Cardiac muscle cell (in vitro differentiated cells and primary cell): ENCODE results near the gene MCC. TPM values are rescaled to one million over a fixed set of nuclear protein-coding genes. Genes with fewer than 3 reads are reported as not detected.

ENCODE experiments used
- DNase-seq, 2 donors: peaks; one replicate each; pipeline versions ENCODE4 v3.0.0 to v3.0.0-alpha.2; 2010 to 2017; ENCODE audit warnings: low read depth in 1 of 2, low spot score in 1 of 2
- H3K27ac ChIP-seq: fragments of 200-600 bp; sonication (generic); 2 replicates; pipeline ENCODE4 v1.5.1; 2016
- H3K27me3 ChIP-seq: fragments of 200-600 bp; sonication (generic); 2 replicates; pipeline ENCODE4 v1.6.0; 2016; ENCODE audit warnings: control low read depth
- H3K36me3 ChIP-seq: fragments of 200-600 bp; sonication (generic); 2 replicates; pipeline ENCODE4 v1.5.1; 2016; ENCODE audit warnings: control low read depth
- H3K4me1 ChIP-seq: fragments of 200-600 bp; sonication (generic); 2 replicates; pipeline ENCODE4 v1.8.1; 2017; ENCODE audit warnings: low read depth, mild to moderate bottlenecking, mixed run types
- H3K4me3 ChIP-seq: fragments of 200-600 bp; sonication (generic); 2 replicates; pipeline ENCODE4 v1.5.1; 2016; ENCODE audit warnings: mild to moderate bottlenecking
- H3K9me3 ChIP-seq: fragments of 200-600 bp; sonication (generic); 2 replicates; pipeline ENCODE4 v1.5.1; 2017; ENCODE audit warnings: low read depth, mild to moderate bottlenecking, control low read depth
- polyA plus RNA-seq: library from polyadenylated mRNA; unstranded; fragments of >200 nt; fragmentation: Nextera tagmentation; extraction: Ambion mirVana; gene quantifications from 2 replicates; pipeline ENCODE4 v1.2.1, GENCODE V29; 2016
- total RNA-seq: library from RNA; depleted of rRNA; stranded (reverse); fragments of >200 nt; gene quantifications from 2 replicates; pipeline ENCODE4 v1.2.3, GENCODE V29; 2016
- TF ChIP-seq, protein P1 (sequence below): IDR thresholded peaks from 2 replicates; pipeline ENCODE4 v1.5.1; 2012; ENCODE audit warnings: low read depth, mild to moderate bottlenecking, low read length

MCC gene
- total and polyA plus RNA-seq, 2 experiments from 2014 or later = 37.8 to 137 TPM

DNA sequence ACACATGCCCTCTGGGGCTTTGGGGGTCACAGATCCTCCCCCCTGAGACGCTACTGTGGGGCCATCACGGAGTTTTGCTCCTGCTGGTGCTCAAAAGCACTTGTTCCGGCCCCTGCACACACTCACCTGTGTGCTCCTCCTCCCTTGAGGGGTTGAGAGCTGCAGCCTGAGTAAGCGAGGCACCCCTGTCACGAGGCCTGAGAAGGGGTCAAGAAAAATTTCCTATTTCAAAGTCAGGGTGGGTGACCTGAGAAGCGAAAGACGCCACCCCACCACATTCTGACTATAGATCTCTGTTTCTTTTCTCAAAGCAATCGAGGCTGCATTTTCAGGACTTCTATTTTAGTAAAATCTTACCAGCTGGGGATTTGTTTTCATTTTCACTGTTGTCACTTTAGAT lies 373.2 kb downstream of the MCC start:
- Histone ChIP-seq H3K4me1 (peaks cover 41% of the 10 kb centered on the region), H3K36me3 (no peaks in the 10 kb centered on the region), H3K27ac (no peak overlapping the region), H3K9me3 (no peaks in the 10 kb centered on the region), H3K27me3 (no peaks in the 10 kb centered on the region), H3K4me3 (no peak overlapping the region)
- DNase-seq = no peak
- TF ChIP-seq, protein P1, sequence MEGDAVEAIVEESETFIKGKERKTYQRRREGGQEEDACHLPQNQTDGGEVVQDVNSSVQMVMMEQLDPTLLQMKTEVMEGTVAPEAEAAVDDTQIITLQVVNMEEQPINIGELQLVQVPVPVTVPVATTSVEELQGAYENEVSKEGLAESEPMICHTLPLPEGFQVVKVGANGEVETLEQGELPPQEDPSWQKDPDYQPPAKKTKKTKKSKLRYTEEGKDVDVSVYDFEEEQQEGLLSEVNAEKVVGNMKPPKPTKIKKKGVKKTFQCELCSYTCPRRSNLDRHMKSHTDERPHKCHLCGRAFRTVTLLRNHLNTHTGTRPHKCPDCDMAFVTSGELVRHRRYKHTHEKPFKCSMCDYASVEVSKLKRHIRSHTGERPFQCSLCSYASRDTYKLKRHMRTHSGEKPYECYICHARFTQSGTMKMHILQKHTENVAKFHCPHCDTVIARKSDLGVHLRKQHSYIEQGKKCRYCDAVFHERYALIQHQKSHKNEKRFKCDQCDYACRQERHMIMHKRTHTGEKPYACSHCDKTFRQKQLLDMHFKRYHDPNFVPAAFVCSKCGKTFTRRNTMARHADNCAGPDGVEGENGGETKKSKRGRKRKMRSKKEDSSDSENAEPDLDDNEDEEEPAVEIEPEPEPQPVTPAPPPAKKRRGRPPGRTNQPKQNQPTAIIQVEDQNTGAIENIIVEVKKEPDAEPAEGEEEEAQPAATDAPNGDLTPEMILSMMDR = no peak

DNA sequence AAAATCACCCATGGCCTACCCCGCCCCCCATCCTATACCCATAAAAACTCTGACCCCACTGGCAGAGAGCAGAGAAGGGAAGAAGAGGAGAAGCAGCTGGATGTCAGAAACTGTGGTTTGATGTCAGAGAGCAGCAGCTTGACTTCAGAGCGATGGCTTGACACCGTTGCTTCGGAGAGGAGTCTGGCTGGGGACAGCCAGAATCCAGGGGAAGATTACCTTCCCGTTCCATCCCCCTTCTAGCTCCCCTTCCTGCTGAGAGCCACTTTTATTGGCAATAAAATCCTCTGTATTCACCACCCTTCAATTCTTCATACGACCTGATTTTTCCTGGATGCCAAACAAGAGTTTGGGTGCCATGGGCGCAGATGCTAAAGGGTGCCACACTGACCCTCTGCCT lies 373.7 kb downstream of the MCC start:
- DNase-seq = no peak
- H3K4me3 ChIP-seq = no peak overlapping the region
- no peaks in the 10 kb centered on the region for H3K36me3 ChIP-seq
- H3K27me3 ChIP-seq = no peaks in the 10 kb centered on the region
- H3K9me3 ChIP-seq = no peaks in the 10 kb centered on the region
- H3K4me1 ChIP-seq = peaks cover 41% of the 10 kb centered on the region
- no peak overlapping the region for H3K27ac ChIP-seq
- TF ChIP-seq, protein P1 = no peak

DNA sequence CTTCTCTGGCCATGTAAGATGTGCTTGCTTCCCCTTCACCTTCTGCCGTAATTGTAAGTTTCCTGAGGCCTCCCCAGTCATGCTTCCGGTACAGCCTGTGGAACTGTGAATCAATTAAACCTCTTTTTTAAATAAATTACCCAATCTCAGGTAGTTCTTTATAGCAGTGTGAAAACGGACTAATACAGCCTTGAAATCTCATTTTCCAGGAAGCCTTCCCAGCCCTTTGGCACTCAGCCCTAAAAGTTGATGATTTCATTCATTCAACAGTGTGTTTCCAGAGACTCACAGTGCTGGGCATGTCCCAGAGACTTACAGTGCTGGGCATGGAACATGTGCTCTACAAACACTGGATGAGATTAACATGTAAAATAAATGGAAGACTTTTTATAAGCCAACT lies 375.8 kb downstream of the MCC start:
- Histone ChIP-seq H3K4me1 (peaks cover 34% of the 10 kb centered on the region), H3K4me3 (no peak overlapping the region), H3K9me3 (no peaks in the 10 kb centered on the region), H3K36me3 (no peaks in the 10 kb centered on the region), H3K27ac (no peak overlapping the region), H3K27me3 (no peaks in the 10 kb centered on the region)
- peak in 1 of 2 donors; percentile 73 for DNase-seq
- TF ChIP-seq, protein P1 = no peak

DNA sequence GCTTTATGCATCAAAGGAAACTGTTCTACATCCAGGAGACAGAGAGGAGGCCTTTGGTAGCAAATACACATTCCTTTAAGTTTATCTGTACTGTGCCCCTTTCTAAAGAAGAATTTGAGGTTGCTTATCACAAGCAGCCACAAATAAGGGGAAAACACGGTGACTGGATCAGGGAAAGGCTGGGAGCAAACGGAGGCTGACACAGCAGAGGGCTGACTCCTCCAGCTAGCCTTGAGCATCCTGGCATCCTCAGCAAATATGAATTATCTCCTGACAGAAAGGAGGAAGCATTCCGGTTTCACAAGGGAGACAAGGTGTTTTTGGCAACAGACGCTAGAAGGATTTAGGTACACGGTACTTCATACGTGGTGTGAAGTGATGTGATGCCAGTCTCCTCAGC lies 378.1 kb downstream of the MCC start:
- Histone ChIP-seq H3K9me3 (no peaks in the 10 kb centered on the region), H3K4me1 (peaks cover 19% of the 10 kb centered on the region), H3K4me3 (no peak overlapping the region), H3K36me3 (no peaks in the 10 kb centered on the region), H3K27me3 (no peaks in the 10 kb centered on the region), H3K27ac (no peak overlapping the region)
- TF ChIP-seq, protein P1 = no peak
- DNase-seq = peak in 1 of 2 donors; percentile 42

DNA sequence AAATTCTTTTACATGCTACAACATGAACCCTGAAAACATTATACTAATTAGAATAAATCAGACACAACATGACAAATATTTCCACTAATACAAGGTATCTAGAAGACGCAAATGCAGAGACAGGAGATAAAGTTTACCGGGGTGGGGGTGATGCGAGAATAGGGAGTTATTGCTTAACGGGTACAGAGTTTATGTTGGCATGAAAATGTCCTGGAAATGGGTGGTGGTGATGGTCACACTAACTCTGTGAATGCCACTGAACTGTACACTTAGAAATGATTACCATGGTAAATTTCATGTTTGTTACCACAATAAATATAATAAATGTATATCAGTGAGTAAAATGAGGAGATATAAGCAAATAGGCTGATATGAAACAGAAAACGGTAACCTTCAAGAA lies 378.9 kb downstream of the MCC start:
- H3K27me3 ChIP-seq = no peaks in the 10 kb centered on the region
- H3K9me3 ChIP-seq = no peaks in the 10 kb centered on the region
- H3K4me3 ChIP-seq = no peak overlapping the region
- no peak for DNase-seq
- TF ChIP-seq, protein P1 = no peak
- no peaks in the 10 kb centered on the region for H3K36me3 ChIP-seq
- peaks cover 19% of the 10 kb centered on the region for H3K4me1 ChIP-seq
- H3K27ac ChIP-seq = no peak overlapping the region

DNA sequence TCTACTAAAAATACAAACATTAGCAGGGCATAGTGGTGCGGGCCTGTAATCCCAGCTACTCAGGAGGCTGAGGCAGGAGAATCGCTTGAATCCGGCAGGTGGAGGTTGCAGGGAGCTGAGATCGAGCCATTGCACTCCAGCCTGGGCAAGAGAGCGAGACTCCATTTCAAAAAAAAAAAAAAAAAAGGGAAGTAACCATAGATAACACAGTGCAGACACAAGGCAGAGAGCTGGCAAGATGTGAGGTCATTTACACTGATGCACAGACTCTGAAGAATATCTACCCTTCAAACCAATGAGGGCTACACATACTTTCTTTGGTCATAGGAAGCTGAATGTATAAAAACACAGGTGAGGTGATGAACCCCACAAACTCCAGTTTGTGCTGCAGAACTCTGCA lies 379.8 kb downstream of the MCC start:
- peaks cover 26% of the 10 kb centered on the region for H3K4me1 ChIP-seq
- no peak for DNase-seq
- H3K27ac ChIP-seq = no peak overlapping the region
- H3K27me3 ChIP-seq = no peaks in the 10 kb centered on the region
- H3K36me3 ChIP-seq = no peaks in the 10 kb centered on the region
- TF ChIP-seq, protein P1 = no peak
- H3K4me3 ChIP-seq = no peak overlapping the region
- H3K9me3 ChIP-seq = no peaks in the 10 kb centered on the region
